K562 (cell line): ENCODE measurements around the gene PGPEP1. TPM values are rescaled to one million over a fixed set of nuclear protein-coding genes. Genes with fewer than 3 reads are reported as not detected.

Experiments used
- BRCA1 ChIP-seq, 2 experiments: fragments of 450-650 bp in 1 of 2; sonication (generic) in 1 of 2; formaldehyde crosslinking in 1 of 2; IDR thresholded peaks; 2 replicates each; pipeline versions ENCODE4 v1.5.0 to v1.6.1; 2017 to 2020; ENCODE audit warnings: mild to moderate bottlenecking in 1 of 2, missing genetic modification reagents in 1 of 2
- CEBPB ChIP-seq: fragments of 450-650 bp; IDR thresholded peaks from 2 replicates; pipeline ENCODE4 v1.6.1; 2016; ENCODE audit warnings: missing genetic modification characterization, missing compliant biosample characterization
- DACH1 ChIP-seq: fragments of 450-650 bp; IDR thresholded peaks from 2 replicates; pipeline ENCODE4 v1.6.1; 2018; ENCODE audit not compliant: partially characterized antibody
- ETV1 ChIP-seq: fragments of 450-650 bp; conservative IDR thresholded peaks from 2 replicates; pipeline ENCODE4 v1.6.1; 2016; ENCODE audit warnings: missing genetic modification characterization, control low read depth, low read depth, missing compliant biosample characterization
- ETV6 ChIP-seq, 3 experiments: fragments of 150-350 bp in 1 of 3; sonication (generic) in 1 of 3; formaldehyde crosslinking in 1 of 3; IDR thresholded peaks; 2 replicates each; pipeline versions ENCODE4 v1.6.1 to v1.8.0; 2014 to 2022; ENCODE audit warnings: borderline replicate concordance in 2 of 3, low read depth in 2 of 3, antibody characterized with exemption in 1 of 3, low read length in 1 of 3, mild to moderate bottlenecking in 1 of 3, missing genetic modification reagents in 1 of 3
- RBFOX2 ChIP-seq: fragments of 200-400 bp; formaldehyde crosslinking; IDR thresholded peaks from 2 replicates; pipeline ENCODE4 v1.6.1; 2017; ENCODE audit warnings: low read depth, mild to moderate bottlenecking, low read length, moderate library complexity
- TARDBP ChIP-seq: fragments of 450-650 bp; IDR thresholded peaks from 2 replicates; pipeline ENCODE4 v1.6.1; 2016
- ZNF311 ChIP-seq: fragments of 250-450 bp; sonication (Bioruptor Pico); IDR thresholded peaks from 2 replicates; pipeline ENCODE4 v1.4.0; 2020; ENCODE audit warnings: mild to moderate bottlenecking, moderate library complexity
- polyA plus RNA-seq, 8 experiments: library from polyadenylated mRNA; depleted of rRNA in 4 of 8; stranded (reverse) in 5 of 8; unstranded in 3 of 8; fragments of >200 nt; fragmentation: Nextera tagmentation in 2 of 8; fragmentation: Illumina TruSeq in 1 of 8; extraction: Ambion mirVana in 2 of 8; extraction: Trizol in 1 of 8; gene quantifications; 2 replicates each; pipeline versions ENCODE4 v1.2.1 to v1.2.3, GENCODE V29; 2011 to 2014; ENCODE audit warnings: inconsistent platforms in 1 of 8, missing spikeins in 1 of 8
- total RNA-seq, 7 experiments: library from RNA; depleted of rRNA in 6 of 7; stranded (reverse); fragments of >200 nt in 6 of 7; fragmentation: Illumina TruSeq in 2 of 7; extraction: Trizol in 2 of 7; gene quantifications; 2 replicates each; pipeline versions ENCODE4 v1.2.1 to v1.2.3, GENCODE V29; 2011 to 2021; ENCODE audit warnings: low replicate concordance in 1 of 7
- TF ChIP-seq, protein P1 (sequence below), 3 experiments: fragments of 200-800 bp in 1 of 3; sonication (Bioruptor generic) in 1 of 3; sonication (generic) in 1 of 3; formaldehyde crosslinking in 1 of 3; IDR thresholded peaks; 2 replicates each; pipeline versions ENCODE4 v1.6.1 to v1.8.0; 2016 to 2022; ENCODE audit warnings: mild to moderate bottlenecking in 2 of 3, missing compliant biosample characterization in 2 of 3, missing genetic modification characterization in 2 of 3, missing genetic modification reagents in 1 of 3
- TF ChIP-seq, protein P2 (sequence below): sonication (generic); formaldehyde crosslinking; IDR thresholded peaks from 2 replicates; pipeline ENCODE4 v1.8.0; 2022; ENCODE audit warnings: mild to moderate bottlenecking, missing genetic modification reagents
- TF ChIP-seq, protein P3 (sequence below): sonication (generic); formaldehyde crosslinking; IDR thresholded peaks from 2 replicates; pipeline ENCODE4 v1.8.1; 2023; ENCODE audit warnings: mild to moderate bottlenecking, missing genetic modification reagents, moderate library complexity
- TF ChIP-seq, protein P4 (sequence below), 3 experiments: fragments of 200-800 bp in 1 of 3; fragments of 250-450 bp in 1 of 3; fragments of 450-650 bp in 1 of 3; sonication (Bioruptor Pico) in 1 of 3; sonication (Bioruptor generic) in 1 of 3; formaldehyde crosslinking in 1 of 3; IDR thresholded peaks; 2 replicates each; pipeline versions ENCODE4 v1.6.1 to v1.8.0; 2016 to 2022; ENCODE audit warnings: mild to moderate bottlenecking in 2 of 3, missing genetic modification characterization in 2 of 3, missing compliant biosample characterization in 1 of 3, moderate library complexity in 1 of 3

Gene PGPEP1
- total and polyA plus RNA-seq, 9 of the 15 experiments (the other 6 are each of a cell fraction or from before 2014, with no cell fraction given): 10.0 to 69.6 (median 33.5) TPM

DNA sequence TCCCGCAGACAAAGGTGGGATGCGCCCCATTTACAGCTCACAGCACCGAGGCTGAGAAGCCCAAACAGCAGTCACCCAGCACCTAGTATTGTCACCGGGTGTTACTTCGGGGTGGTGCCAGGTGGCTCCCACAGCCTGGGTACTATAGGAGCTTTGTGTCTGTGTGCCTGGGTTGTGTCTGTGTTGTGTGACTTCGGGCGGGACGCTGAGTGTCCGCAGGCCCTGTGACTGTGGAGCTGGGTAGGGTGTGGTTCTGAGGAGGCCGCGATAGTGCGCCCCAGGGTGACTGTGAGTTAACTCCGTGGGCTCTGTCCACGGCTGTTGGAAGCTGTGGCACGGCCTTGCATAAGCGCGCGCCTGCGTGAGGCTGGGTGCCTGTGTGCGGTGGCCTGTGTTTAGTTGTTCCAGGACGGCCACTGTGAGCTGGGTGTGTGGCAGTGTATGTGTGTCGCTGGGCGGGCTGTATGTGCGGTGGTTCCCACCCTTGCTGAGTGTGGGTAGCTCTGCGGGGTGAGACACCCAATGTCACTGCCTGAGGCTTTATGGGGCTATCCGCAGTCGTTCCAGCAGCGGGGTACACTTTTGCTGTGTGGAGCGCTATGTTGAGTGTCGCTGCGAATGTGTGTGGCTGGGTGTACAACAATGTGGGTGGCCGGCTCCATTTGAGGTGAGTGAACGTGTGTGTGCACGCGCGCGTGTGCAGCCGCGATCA lies 78.2 kb downstream of the PGPEP1 start (continued):
- TF ChIP-seq ETV1 (tag) (no peak), DACH1 (peak; percentile 79), ZNF311 (0 out of 2 replicates have a peak, but pooled peaks have one; percentile 14), CEBPB (tag) (no peak), TARDBP (peak; percentile 79; the same call in 1 of the 2 replicates), RBFOX2 (peak; percentile 68; the same call in 1 of the 2 replicates), ETV6 (IDR thresholded peaks at IDR 0.05; ENCODE audit: borderline replicate concordance in 1 of 2, low read depth in 2 of 2, low read length in 1 of 2) (no peak), ETV6 (CRISPR knock-in tag; IDR thresholded peaks at IDR 0.05; ENCODE audit: borderline replicate concordance) (no peak), BRCA1 (IDR thresholded peaks at IDR 0.05) (no peak), BRCA1 (CRISPR knock-in tag; IDR thresholded peaks at IDR 0.05) (no peak)
- TF ChIP-seq, protein P1, sequence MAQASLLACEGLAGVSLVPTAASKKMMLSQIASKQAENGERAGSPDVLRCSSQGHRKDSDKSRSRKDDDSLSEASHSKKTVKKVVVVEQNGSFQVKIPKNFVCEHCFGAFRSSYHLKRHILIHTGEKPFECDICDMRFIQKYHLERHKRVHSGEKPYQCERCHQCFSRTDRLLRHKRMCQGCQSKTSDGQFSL (CRISPR knock-in tag; IDR thresholded peaks at IDR 0.05): no peak
- TF ChIP-seq, protein P1 (tag; IDR thresholded peaks at IDR 0.05): no peak
- TF ChIP-seq, protein P2, sequence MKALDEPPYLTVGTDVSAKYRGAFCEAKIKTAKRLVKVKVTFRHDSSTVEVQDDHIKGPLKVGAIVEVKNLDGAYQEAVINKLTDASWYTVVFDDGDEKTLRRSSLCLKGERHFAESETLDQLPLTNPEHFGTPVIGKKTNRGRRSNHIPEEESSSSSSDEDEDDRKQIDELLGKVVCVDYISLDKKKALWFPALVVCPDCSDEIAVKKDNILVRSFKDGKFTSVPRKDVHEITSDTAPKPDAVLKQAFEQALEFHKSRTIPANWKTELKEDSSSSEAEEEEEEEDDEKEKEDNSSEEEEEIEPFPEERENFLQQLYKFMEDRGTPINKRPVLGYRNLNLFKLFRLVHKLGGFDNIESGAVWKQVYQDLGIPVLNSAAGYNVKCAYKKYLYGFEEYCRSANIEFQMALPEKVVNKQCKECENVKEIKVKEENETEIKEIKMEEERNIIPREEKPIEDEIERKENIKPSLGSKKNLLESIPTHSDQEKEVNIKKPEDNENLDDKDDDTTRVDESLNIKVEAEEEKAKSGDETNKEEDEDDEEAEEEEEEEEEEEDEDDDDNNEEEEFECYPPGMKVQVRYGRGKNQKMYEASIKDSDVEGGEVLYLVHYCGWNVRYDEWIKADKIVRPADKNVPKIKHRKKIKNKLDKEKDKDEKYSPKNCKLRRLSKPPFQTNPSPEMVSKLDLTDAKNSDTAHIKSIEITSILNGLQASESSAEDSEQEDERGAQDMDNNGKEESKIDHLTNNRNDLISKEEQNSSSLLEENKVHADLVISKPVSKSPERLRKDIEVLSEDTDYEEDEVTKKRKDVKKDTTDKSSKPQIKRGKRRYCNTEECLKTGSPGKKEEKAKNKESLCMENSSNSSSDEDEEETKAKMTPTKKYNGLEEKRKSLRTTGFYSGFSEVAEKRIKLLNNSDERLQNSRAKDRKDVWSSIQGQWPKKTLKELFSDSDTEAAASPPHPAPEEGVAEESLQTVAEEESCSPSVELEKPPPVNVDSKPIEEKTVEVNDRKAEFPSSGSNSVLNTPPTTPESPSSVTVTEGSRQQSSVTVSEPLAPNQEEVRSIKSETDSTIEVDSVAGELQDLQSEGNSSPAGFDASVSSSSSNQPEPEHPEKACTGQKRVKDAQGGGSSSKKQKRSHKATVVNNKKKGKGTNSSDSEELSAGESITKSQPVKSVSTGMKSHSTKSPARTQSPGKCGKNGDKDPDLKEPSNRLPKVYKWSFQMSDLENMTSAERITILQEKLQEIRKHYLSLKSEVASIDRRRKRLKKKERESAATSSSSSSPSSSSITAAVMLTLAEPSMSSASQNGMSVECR (CRISPR knock-in tag): no peak
- TF ChIP-seq, protein P3, sequence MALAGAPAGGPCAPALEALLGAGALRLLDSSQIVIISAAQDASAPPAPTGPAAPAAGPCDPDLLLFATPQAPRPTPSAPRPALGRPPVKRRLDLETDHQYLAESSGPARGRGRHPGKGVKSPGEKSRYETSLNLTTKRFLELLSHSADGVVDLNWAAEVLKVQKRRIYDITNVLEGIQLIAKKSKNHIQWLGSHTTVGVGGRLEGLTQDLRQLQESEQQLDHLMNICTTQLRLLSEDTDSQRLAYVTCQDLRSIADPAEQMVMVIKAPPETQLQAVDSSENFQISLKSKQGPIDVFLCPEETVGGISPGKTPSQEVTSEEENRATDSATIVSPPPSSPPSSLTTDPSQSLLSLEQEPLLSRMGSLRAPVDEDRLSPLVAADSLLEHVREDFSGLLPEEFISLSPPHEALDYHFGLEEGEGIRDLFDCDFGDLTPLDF (CRISPR knock-in tag): no peak
- TF ChIP-seq, protein P4, sequence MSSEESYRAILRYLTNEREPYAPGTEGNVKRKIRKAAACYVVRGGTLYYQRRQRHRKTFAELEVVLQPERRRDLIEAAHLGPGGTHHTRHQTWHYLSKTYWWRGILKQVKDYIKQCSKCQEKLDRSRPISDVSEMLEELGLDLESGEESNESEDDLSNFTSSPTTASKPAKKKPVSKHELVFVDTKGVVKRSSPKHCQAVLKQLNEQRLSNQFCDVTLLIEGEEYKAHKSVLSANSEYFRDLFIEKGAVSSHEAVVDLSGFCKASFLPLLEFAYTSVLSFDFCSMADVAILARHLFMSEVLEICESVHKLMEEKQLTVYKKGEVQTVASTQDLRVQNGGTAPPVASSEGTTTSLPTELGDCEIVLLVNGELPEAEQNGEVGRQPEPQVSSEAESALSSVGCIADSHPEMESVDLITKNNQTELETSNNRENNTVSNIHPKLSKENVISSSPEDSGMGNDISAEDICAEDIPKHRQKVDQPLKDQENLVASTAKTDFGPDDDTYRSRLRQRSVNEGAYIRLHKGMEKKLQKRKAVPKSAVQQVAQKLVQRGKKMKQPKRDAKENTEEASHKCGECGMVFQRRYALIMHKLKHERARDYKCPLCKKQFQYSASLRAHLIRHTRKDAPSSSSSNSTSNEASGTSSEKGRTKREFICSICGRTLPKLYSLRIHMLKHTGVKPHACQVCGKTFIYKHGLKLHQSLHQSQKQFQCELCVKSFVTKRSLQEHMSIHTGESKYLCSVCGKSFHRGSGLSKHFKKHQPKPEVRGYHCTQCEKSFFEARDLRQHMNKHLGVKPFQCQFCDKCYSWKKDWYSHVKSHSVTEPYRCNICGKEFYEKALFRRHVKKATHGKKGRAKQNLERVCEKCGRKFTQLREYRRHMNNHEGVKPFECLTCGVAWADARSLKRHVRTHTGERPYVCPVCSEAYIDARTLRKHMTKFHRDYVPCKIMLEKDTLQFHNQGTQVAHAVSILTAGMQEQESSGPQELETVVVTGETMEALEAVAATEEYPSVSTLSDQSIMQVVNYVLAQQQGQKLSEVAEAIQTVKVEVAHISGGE (CRISPR knock-in tag; IDR thresholded peaks at IDR 0.05): no peak
